ENCODE results near the gene CYB561A3. TPM values are rescaled to one million over a fixed set of nuclear protein-coding genes. Genes with fewer than 3 reads are reported as not detected.

CYB561A3 gene
- total RNA-seq, 1 experiment from 2014 or later, result 10.7 TPM

DNA sequence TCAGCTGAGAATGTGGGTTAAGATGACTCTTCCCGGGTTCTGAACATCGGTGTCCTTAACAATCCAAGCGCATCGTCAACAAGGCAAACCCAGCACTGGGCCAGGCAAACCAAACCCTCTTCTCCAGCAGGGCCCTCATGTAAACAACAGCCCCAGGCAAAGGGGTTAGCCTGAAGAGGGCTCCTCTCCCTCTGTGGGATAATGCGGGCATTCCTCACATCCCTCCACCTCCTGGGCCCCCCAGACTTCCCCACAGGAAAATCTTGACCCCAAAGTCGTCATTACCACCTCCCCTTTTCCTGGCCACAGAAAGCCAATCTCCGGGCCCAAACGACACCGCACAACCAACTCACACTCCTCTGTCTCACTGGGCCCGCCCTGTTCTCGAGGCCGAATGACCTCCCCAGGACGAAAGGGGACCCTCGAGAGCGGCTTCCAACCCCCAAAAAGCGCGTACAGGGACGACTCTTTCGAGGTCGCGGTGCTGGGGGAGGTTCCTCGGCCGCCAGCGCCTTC is 29.3 kb downstream of the CYB561A3 start:
- no peaks in the 10 kb centered on the region for H3K27me3 ChIP-seq
- peak overlapping the region; percentile 94 for H3K4me3 ChIP-seq
- peak in 1 of 2 experiments; percentile 27 for DNase-seq
- H3K4me1 ChIP-seq, result peaks cover 5% of the 10 kb centered on the region; the same call in 1 of the 2 replicates
- H3K27ac ChIP-seq, result peak overlapping the region; percentile 75
- peaks cover 29% of the 10 kb centered on the region for H3K36me3 ChIP-seq
- no peaks in the 10 kb centered on the region for H3K9me3 ChIP-seq (replicated peaks)

DNA sequence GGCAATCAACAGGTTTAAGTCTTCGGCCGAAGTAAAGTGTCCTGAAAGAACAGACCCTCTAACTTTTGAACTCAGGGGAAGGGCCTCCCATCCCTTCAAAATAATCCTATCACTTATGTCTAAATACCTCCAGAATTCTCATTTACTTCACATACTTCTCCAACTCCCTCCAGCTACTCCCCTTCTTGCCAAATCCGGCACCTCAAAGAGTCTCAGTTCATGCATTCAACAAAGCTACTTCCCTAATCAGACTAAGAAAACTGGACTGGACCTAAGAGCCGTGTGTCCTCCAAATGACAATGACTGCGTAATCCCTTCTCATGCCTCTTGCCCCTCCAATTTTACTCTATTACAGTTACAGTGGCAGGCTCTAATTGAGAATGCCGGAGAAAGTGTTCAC is 30.0 kb downstream of the CYB561A3 start:
- peak overlapping the region; percentile 94 for H3K4me3 ChIP-seq
- H3K27ac ChIP-seq, result no peak overlapping the region
- H3K9me3 ChIP-seq (replicated peaks), result no peaks in the 10 kb centered on the region
- H3K4me1 ChIP-seq, result peaks cover 5% of the 10 kb centered on the region; the same call in 1 of the 2 replicates
- H3K27me3 ChIP-seq, result no peaks in the 10 kb centered on the region
- peaks cover 33% of the 10 kb centered on the region for H3K36me3 ChIP-seq
- DNase-seq, result no peak

DNA sequence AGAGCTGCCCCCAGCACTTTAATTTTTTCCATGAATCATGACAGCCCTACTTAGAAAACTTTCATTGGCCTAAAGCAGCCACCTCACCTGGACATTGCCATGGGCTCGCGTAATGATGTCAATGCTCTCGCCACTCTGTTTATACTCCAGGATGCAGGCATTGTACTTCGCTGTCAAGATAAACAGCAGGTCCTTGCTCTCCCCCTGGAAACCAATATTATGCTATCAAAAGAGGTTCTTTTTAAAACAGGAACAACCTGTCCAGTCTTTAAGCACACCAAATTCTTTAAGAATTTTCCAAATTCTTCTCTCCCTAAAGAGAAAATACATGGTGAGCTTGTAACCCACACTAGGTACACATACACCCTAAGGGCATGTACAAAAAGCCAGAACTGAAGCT is 31.8 kb downstream of the CYB561A3 start:
- Histone ChIP-seq H3K4me1 (peaks cover 5% of the 10 kb centered on the region; the same call in 1 of the 2 replicates), H3K9me3 (replicated peaks) (no peaks in the 10 kb centered on the region), H3K4me3 (no peak overlapping the region), H3K27ac (no peak overlapping the region), H3K27me3 (no peaks in the 10 kb centered on the region), H3K36me3 (peaks cover 45% of the 10 kb centered on the region)
- DNase-seq, result no peak

DNA sequence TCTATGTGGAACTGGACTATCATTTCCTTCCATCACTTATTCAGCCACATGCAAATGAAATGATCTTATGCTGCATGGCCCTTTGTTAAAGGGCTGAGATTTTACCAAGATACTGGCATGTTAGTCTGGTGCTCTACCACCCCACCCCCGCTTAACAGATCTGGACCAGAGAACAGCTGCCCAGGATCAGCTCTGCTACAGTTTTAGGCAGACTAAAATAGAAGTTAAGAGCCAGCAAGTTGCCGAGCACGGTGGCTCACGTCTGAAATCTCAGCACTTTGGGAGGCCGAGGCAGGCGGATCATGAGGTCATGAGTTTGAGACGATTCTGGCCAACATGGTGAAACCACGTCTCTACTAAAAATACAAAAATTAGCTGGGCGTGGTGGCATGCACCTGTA is 33.3 kb downstream of the CYB561A3 start:
- Histone ChIP-seq H3K27me3 (no peaks in the 10 kb centered on the region), H3K9me3 (replicated peaks) (no peaks in the 10 kb centered on the region), H3K27ac (no peak overlapping the region), H3K4me1 (peaks cover 5% of the 10 kb centered on the region; the same call in 1 of the 2 replicates), H3K36me3 (peaks cover 60% of the 10 kb centered on the region), H3K4me3 (no peak overlapping the region)
- DNase-seq, result no peak

DNA sequence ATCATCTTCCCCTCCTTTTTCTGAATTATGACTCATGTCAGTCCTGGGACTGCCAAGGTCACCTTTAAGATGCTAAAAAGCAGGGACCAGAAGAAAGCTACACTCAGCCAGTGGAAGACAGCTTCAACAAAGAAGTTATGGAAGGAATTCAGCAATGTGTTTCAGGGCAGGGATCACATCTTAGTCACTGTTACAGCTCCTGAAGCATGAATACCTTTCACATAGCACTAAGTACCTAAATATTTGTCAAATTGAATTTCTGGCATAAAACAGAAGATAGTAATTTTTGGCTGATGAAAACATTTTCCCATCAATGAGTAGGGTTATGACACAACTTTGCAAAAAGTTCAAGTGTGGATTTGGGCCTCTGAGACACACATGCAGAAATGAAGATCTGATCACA is 34.0 kb downstream of the CYB561A3 start:
- Histone ChIP-seq H3K4me1 (peaks cover 5% of the 10 kb centered on the region; the same call in 1 of the 2 replicates), H3K27me3 (no peaks in the 10 kb centered on the region), H3K9me3 (replicated peaks) (no peaks in the 10 kb centered on the region), H3K27ac (no peak overlapping the region), H3K36me3 (peaks cover 65% of the 10 kb centered on the region), H3K4me3 (no peak overlapping the region)
- DNase-seq, result no peak

DNA sequence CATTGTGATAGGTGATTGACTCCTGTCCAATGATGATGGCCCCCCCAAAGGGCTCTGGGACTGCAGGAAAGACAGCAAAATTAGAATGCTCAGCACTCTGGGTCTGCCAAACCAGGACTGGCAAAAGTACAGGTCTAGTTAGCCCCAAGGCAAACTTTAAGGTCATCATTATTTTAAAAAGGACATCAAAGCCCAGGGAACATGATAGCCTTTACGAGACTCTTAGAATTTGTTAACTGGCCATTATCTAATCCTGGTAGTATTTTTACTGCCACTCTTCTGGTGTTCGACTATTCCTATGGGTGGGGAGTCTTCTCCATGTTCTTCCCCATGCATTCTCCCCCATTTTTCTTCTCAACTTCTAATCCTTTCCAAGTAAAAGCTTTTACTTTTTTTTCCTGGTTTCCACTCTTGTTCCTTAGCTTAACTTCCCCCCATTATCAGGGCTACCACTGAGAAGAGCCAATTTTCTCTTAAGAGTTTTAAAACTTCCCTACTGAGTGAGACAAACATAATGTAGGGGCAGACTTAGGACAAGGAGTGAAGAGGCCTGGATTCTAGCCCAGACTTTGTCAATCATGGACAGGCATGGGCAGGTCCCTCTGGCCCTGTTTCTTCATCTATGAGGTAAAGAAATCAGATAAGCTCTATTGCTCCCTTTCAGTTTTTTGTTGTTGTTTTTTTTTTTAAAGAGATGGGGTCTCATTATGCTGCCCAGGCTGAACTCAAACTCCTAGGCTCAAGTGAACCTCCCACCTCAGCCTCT is 35.9 kb downstream of the CYB561A3 start:
- H3K36me3 ChIP-seq, result peaks cover 83% of the 10 kb centered on the region
- no peak overlapping the region for H3K27ac ChIP-seq
- no peak for DNase-seq
- no peaks in the 10 kb centered on the region for H3K4me1 ChIP-seq
- no peak overlapping the region for H3K4me3 ChIP-seq
- H3K9me3 ChIP-seq (replicated peaks), result no peaks in the 10 kb centered on the region
- H3K27me3 ChIP-seq, result no peaks in the 10 kb centered on the region

DNA sequence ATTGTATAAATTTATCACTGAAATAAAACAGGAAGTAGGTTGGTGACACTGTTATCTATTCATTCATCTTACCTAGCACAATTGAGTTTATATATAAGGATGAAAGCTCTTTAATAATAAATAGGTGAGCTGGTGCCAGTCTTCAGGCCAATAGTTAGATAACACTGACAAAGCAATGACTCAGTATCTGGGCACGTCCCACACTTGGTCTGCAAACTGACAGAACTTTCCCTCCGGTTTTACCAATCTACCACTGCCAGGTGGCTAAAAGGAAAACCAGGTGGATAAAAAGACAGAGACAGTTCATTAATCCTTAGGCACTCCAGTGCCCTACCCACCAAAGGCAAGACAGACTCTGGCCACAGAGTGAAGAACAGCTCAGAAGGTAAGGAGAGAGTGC is 46.4 kb downstream of the CYB561A3 start:
- H3K4me3 ChIP-seq, result no peak overlapping the region
- H3K9me3 ChIP-seq (replicated peaks), result no peaks in the 10 kb centered on the region
- no peak for DNase-seq
- H3K36me3 ChIP-seq, result peaks cover 64% of the 10 kb centered on the region
- H3K27me3 ChIP-seq, result no peaks in the 10 kb centered on the region
- no peak overlapping the region for H3K27ac ChIP-seq
- no peaks in the 10 kb centered on the region for H3K4me1 ChIP-seq

DNA sequence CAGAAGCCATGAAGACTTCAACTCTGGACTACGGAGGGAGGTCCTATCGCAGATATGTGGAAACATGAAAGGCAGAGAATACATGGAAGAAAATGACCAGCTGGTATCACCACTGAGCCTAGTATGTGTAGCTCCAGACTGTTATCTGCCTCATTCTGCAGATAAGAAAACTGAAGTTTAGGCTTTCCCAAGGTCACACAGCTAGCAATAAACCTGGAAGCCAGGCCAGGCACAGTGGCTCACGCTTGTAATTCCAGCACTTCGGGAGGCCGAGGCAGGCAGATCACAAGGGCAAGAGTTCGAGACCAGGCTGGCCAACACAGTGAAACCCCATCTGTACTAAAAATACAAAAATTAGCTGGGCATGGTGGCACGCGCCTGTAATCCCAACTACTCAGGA is 50.9 kb downstream of the CYB561A3 start:
- H3K36me3 ChIP-seq, result peaks cover 74% of the 10 kb centered on the region
- no peak for DNase-seq
- no peaks in the 10 kb centered on the region for H3K4me1 ChIP-seq
- H3K9me3 ChIP-seq (replicated peaks), result no peaks in the 10 kb centered on the region
- H3K27ac ChIP-seq, result no peak overlapping the region
- H3K4me3 ChIP-seq, result no peak overlapping the region
- H3K27me3 ChIP-seq, result no peaks in the 10 kb centered on the region

DNA sequence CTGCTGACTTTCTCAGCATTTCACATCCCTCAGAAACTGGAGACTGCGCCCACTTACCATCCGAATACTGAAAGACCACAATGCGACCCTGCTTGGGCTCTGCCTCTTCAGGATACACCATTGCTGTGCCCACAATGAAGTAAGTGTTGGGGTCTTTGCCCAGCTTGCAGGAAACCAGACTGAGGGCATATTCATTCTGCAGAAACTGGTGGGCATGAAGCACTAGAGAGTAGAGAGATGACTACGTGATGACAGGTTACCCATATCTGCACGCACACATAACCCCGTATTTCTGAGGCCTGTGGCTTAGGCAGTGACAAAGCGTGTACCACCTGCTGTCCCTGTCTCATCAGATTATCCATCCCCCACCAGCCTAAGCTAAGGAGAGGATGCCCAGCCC is 51.9 kb downstream of the CYB561A3 start:
- no peaks in the 10 kb centered on the region for H3K27me3 ChIP-seq
- DNase-seq, result no peak
- H3K36me3 ChIP-seq, result peaks cover 72% of the 10 kb centered on the region
- no peak overlapping the region for H3K4me3 ChIP-seq
- H3K9me3 ChIP-seq (replicated peaks), result no peaks in the 10 kb centered on the region
- no peaks in the 10 kb centered on the region for H3K4me1 ChIP-seq
- H3K27ac ChIP-seq, result no peak overlapping the region

DNA sequence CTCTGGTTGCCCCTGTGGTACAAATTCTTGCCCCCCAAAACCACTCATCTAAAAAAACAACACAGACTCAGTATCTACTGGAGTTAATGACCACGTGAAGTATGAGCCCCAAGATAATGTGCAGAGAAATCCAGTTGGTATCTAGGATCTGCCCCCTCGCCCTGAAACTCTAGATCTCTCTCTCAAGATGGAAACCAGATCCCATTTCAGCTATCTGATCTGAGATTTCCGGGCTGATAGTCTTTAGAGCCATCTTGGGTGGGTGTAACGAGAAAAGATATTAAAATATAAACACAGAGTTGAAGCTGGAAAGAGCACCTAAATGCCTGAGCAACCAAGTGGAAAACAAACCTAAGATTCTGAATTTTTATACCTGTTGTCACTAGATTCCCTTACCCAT is 52.5 kb downstream of the CYB561A3 start:
- Histone ChIP-seq H3K36me3 (peaks cover 69% of the 10 kb centered on the region), H3K27ac (no peak overlapping the region), H3K27me3 (no peaks in the 10 kb centered on the region), H3K4me3 (no peak overlapping the region), H3K9me3 (replicated peaks) (no peaks in the 10 kb centered on the region), H3K4me1 (no peaks in the 10 kb centered on the region)
- DNase-seq, result no peak

DNA sequence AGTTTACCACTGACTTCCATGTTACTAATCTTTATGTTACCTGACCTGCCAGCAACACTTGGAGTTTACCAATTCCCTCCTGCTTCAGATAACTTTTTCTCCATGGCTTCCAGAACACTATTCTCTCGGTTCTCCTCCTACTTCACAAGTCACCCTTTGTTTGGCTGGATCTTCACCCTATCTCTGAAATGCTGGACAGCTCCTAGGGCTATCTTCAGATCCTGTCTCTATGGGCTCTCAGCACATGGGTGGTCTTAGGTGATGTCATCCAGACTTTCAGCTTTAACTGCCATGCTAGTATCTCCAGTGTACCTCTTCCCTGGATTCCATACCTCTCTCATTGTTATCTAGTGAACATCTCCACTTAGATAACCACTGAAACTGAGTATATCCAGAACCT is 54.3 kb downstream of the CYB561A3 start:
- Histone ChIP-seq H3K27ac (no peak overlapping the region), H3K4me1 (no peaks in the 10 kb centered on the region), H3K4me3 (no peak overlapping the region), H3K36me3 (peaks cover 67% of the 10 kb centered on the region), H3K9me3 (replicated peaks) (no peaks in the 10 kb centered on the region), H3K27me3 (no peaks in the 10 kb centered on the region)
- DNase-seq, result no peak

DNA sequence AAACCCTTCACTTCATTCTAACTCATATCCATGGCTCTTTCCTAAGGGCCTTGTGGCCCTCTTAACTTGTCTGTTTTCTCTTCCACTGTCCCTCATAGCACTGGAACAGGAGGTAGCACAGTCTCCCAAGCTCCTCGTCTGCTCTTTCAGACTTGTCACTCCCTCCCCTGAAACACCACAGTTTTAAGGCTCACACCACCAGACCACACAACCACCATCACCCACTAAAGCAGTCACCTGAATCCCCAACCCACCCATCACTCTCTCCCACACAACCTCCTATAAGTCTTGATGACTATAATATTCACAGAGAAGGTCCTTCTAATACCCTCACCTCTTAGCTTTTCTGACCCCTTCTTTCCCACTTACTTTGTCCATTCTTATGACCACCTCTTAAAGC is 55.5 kb downstream of the CYB561A3 start:
- Histone ChIP-seq H3K9me3 (replicated peaks) (no peaks in the 10 kb centered on the region), H3K36me3 (peaks cover 70% of the 10 kb centered on the region), H3K27ac (no peak overlapping the region), H3K4me1 (no peaks in the 10 kb centered on the region), H3K27me3 (no peaks in the 10 kb centered on the region), H3K4me3 (no peak overlapping the region)
- no peak for DNase-seq

DNA sequence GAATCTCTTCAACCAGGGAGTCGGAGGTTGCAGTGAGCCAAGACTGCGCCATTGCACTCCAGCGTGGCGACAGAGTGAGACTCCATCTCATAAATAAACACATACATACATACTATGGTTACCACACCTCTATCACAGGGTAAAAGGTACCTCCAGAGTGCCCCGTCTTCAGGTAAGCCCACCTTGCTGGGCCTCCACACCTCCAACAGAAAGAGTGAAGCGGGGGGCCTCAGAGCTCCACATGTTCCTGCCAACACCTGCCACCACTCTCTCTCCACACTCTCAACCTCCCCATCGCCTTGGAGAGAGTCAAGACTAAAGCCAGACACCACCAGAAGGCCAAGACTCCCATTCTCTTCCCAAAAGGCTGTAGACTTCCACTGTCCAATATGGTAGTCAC is 56.3 kb downstream of the CYB561A3 start:
- no peak for DNase-seq
- no peak overlapping the region for H3K27ac ChIP-seq
- no peak overlapping the region for H3K4me3 ChIP-seq
- H3K27me3 ChIP-seq, result no peaks in the 10 kb centered on the region
- H3K36me3 ChIP-seq, result peaks cover 71% of the 10 kb centered on the region
- no peaks in the 10 kb centered on the region for H3K4me1 ChIP-seq
- H3K9me3 ChIP-seq (replicated peaks), result no peaks in the 10 kb centered on the region

DNA sequence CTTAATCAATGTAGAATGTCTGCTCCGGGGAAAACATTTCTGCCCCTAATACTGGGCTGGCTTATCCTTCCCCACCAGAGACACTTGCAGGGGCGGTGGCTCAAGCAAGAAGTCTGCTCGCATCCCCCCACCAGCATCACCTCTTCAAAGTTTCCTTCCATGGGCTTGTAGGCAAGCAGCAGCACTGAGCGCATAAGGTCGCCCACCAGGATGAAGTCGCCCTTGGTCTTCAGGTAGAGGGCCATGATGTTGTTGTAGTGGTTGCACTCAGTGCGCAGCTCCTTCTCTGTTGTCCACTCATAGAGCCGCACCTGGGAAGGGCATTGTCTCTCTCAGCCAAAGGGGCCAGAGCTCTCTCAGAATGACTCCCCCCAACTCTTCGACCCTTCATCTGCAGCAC is 58.0 kb downstream of the CYB561A3 start:
- H3K4me1 ChIP-seq, result no peaks in the 10 kb centered on the region
- DNase-seq, result no peak
- no peak overlapping the region for H3K27ac ChIP-seq
- peaks cover 67% of the 10 kb centered on the region for H3K36me3 ChIP-seq
- no peaks in the 10 kb centered on the region for H3K9me3 ChIP-seq (replicated peaks)
- no peak overlapping the region for H3K4me3 ChIP-seq
- H3K27me3 ChIP-seq, result no peaks in the 10 kb centered on the region

DNA sequence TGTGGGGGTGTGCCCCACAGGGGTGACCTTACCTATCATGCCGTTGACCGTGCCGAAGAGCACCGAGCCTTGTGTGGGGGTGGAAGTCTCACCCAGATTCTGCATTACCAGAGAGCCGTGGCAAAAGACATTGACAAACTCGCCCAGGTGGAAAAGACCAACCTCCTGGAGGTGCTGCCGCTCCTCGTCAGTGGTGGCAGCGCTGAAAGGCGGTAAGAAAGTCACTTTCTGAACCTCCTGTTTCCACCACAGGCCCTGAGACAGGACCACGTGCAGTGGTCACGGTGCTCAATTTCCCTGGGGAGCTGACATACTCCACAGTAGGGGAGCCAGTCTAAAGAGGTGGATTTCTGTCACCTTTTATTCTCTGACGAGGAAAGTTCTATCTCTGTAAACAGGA is 59.1 kb downstream of the CYB561A3 start:
- Histone ChIP-seq H3K9me3 (replicated peaks) (no peaks in the 10 kb centered on the region), H3K4me3 (no peak overlapping the region), H3K27me3 (no peaks in the 10 kb centered on the region), H3K4me1 (no peaks in the 10 kb centered on the region), H3K27ac (no peak overlapping the region), H3K36me3 (peaks cover 60% of the 10 kb centered on the region)
- DNase-seq, result no peak
